ENCODE results near the gene CEP83. TPM values are rescaled to one million over a fixed set of nuclear protein-coding genes. Genes with fewer than 3 reads are reported as not detected.

CEP83 gene
- total and polyA plus RNA-seq, 2 experiments from 2014 or later, result 29.8 to 33.7 TPM

DNA sequence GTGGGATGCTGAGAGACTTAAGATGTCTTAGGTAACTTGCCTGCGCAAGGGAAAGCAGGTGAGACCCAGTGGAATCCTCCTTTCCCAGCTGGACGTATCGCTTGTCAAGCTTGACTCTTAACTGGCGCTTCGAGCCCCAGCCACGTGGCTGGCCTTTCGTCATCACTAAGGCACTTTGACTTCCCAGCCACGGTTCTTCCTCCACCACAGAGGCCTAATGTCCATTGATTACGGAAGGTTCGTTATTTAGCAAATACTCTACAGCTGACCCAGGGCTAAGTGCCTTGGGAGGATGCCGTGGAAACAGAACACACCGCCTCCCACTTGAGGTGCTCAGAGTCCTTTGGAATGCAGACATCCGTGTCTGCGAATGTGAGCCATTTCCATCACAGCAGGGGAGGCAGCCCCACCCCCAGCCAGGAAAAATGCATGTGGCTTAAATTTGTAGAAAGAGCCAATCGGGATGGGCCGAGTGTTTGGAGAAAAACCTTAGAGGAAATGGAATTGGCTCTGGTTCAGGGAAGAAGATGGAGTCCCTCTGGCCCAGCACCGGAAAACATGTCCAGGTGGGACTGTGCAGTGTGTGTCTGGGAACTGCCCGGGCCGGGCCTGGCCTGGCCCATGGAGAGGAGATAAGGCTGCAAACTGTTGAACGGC, 195.6 kb downstream of the CEP83 start (continued):
- TF ChIP-seq, protein P1, sequence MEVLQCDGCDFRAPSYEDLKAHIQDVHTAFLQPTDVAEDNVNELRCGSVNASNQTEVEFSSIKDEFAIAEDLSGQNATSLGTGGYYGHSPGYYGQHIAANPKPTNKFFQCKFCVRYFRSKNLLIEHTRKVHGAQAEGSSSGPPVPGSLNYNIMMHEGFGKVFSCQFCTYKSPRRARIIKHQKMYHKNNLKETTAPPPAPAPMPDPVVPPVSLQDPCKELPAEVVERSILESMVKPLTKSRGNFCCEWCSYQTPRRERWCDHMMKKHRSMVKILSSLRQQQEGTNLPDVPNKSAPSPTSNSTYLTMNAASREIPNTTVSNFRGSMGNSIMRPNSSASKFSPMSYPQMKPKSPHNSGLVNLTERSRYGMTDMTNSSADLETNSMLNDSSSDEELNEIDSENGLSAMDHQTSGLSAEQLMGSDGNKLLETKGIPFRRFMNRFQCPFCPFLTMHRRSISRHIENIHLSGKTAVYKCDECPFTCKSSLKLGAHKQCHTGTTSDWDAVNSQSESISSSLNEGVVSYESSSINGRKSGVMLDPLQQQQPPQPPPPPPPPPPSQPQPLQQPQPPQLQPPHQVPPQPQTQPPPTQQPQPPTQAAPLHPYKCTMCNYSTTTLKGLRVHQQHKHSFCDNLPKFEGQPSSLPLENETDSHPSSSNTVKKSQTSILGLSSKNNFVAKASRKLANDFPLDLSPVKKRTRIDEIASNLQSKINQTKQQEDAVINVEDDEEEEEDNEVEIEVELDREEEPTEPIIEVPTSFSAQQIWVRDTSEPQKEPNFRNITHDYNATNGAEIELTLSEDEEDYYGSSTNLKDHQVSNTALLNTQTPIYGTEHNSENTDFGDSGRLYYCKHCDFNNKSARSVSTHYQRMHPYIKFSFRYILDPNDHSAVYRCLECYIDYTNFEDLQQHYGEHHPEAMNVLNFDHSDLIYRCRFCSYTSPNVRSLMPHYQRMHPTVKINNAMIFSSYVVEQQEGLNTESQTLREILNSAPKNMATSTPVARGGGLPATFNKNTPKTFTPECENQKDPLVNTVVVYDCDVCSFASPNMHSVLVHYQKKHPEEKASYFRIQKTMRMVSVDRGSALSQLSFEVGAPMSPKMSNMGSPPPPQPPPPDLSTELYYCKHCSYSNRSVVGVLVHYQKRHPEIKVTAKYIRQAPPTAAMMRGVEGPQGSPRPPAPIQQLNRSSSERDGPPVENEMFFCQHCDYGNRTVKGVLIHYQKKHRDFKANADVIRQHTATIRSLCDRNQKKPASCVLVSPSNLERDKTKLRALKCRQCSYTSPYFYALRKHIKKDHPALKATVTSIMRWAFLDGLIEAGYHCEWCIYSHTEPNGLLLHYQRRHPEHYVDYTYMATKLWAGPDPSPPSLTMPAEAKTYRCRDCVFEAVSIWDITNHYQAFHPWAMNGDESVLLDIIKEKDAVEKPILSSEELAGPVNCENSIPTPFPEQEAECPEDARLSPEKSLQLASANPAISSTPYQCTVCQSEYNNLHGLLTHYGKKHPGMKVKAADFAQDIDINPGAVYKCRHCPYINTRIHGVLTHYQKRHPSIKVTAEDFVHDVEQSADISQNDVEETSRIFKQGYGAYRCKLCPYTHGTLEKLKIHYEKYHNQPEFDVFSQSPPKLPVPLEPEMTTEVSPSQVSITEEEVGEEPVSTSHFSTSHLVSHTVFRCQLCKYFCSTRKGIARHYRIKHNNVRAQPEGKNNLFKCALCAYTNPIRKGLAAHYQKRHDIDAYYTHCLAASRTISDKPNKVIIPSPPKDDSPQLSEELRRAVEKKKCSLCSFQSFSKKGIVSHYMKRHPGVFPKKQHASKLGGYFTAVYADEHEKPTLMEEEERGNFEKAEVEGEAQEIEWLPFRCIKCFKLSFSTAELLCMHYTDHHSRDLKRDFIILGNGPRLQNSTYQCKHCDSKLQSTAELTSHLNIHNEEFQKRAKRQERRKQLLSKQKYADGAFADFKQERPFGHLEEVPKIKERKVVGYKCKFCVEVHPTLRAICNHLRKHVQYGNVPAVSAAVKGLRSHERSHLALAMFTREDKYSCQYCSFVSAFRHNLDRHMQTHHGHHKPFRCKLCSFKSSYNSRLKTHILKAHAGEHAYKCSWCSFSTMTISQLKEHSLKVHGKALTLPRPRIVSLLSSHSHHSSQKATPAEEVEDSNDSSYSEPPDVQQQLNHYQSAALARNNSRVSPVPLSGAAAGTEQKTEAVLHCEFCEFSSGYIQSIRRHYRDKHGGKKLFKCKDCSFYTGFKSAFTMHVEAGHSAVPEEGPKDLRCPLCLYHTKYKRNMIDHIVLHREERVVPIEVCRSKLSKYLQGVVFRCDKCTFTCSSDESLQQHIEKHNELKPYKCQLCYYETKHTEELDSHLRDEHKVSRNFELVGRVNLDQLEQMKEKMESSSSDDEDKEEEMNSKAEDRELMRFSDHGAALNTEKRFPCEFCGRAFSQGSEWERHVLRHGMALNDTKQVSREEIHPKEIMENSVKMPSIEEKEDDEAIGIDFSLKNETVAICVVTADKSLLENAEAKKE (CRISPR knock-in tag; IDR thresholded peaks at IDR 0.05), result no peak
- TF ChIP-seq POLR2AphosphoS5 (IDR thresholded peaks at IDR 0.05; ENCODE audit: low read depth), result 0 out of 2 replicates have a peak, but pooled peaks have one; percentile 18
- TF ChIP-seq STAT1 (IDR thresholded peaks at IDR 0.05; ENCODE audit: unreplicated experiment), result no peak
- no peak for TF ChIP-seq JUNB (IDR thresholded peaks at IDR 0.05; ENCODE audit: unreplicated experiment)
- peak; percentile 83 for TF ChIP-seq NANOG (IDR thresholded peaks at IDR 0.05; ENCODE audit: borderline replicate concordance)
- TF ChIP-seq, protein P2, sequence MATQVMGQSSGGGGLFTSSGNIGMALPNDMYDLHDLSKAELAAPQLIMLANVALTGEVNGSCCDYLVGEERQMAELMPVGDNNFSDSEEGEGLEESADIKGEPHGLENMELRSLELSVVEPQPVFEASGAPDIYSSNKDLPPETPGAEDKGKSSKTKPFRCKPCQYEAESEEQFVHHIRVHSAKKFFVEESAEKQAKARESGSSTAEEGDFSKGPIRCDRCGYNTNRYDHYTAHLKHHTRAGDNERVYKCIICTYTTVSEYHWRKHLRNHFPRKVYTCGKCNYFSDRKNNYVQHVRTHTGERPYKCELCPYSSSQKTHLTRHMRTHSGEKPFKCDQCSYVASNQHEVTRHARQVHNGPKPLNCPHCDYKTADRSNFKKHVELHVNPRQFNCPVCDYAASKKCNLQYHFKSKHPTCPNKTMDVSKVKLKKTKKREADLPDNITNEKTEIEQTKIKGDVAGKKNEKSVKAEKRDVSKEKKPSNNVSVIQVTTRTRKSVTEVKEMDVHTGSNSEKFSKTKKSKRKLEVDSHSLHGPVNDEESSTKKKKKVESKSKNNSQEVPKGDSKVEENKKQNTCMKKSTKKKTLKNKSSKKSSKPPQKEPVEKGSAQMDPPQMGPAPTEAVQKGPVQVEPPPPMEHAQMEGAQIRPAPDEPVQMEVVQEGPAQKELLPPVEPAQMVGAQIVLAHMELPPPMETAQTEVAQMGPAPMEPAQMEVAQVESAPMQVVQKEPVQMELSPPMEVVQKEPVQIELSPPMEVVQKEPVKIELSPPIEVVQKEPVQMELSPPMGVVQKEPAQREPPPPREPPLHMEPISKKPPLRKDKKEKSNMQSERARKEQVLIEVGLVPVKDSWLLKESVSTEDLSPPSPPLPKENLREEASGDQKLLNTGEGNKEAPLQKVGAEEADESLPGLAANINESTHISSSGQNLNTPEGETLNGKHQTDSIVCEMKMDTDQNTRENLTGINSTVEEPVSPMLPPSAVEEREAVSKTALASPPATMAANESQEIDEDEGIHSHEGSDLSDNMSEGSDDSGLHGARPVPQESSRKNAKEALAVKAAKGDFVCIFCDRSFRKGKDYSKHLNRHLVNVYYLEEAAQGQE (IDR thresholded peaks at IDR 0.05; ENCODE audit: unreplicated experiment), result no peak
- no peak for TF ChIP-seq EZH2 (IDR thresholded peaks at IDR 0.05; ENCODE audit: low read depth, unreplicated experiment)

All from GM23338 (cell line).